H1 (cell line): ENCODE results near the gene DNAJC17. TPM values are rescaled to one million over a fixed set of nuclear protein-coding genes. Genes with fewer than 3 reads are reported as not detected.

Experiments
- CTCF ChIA-PET: fragments of 300-600 bp; sonication (Branson Sonifier 250); formaldehyde crosslinking; loops from one replicate; lab custom pipeline; 2021; ENCODE audit not compliant: partially characterized antibody; lab: Charles Lee
- POLR2A ChIA-PET: fragments of 300-600 bp; sonication (Branson Sonifier 250); formaldehyde crosslinking; loops from one replicate; lab custom pipeline; 2021; ENCODE audit warnings: inconsistent platforms; ENCODE audit not compliant: partially characterized antibody; lab: Charles Lee
- DNase-seq, 2 experiments: peaks; one replicate each; pipeline versions ENCODE4 v3.0.0 to v3.0.0-alpha.2; 2010 to 2022; ENCODE audit warnings: low spot score in 2 of 2, low read depth in 1 of 2, mixed read lengths in 1 of 2
- FAIRE-seq: peaks from 2 replicates; lab custom pipeline; 2011; peaks lifted over from hg19 to GRCh38; lab: Jason Lieb, UNC
- H2AFZ ChIP-seq: 2 replicates; pipeline ENCODE4 v1.8.1; 2012; ENCODE audit warnings: low read length, inconsistent platforms
- H2AK5ac ChIP-seq: 2 replicates; pipeline ENCODE4 v1.6.1; 2013; ENCODE audit warnings: low read depth, low read length
- H2BK120ac ChIP-seq: replicated peaks from 2 replicates; pipeline ENCODE3; 2013; ENCODE audit warnings: low read depth, low read length, inconsistent platforms
- H2BK12ac ChIP-seq: 2 replicates; pipeline ENCODE4 v1.6.1; 2013; ENCODE audit warnings: low read depth, low read length
- H2BK15ac ChIP-seq: 2 replicates; pipeline ENCODE4 v1.6.1; 2013; ENCODE audit warnings: low read length
- H2BK20ac ChIP-seq: 2 replicates; pipeline ENCODE4 v1.6.1; 2013; ENCODE audit warnings: low read length
- H2BK5ac ChIP-seq: 2 replicates; pipeline ENCODE4 v1.6.1; 2013; ENCODE audit warnings: low read depth, low read length
- H3K14ac ChIP-seq: 2 replicates; pipeline ENCODE4 v1.6.1; 2013; ENCODE audit warnings: inconsistent platforms; ENCODE audit not compliant: insufficient read length
- H3K18ac ChIP-seq: 2 replicates; pipeline ENCODE4 v1.6.1; 2013; ENCODE audit warnings: low read length; ENCODE audit errors: extremely low read depth
- H3K23ac ChIP-seq: 2 replicates; pipeline ENCODE4 v1.6.1; 2013; ENCODE audit warnings: inconsistent platforms; ENCODE audit not compliant: insufficient read length
- H3K23me2 ChIP-seq: 2 replicates; pipeline ENCODE4 v1.6.1; 2013; ENCODE audit warnings: low read depth, low read length
- H3K27ac ChIP-seq: 2 replicates; pipeline ENCODE4 v1.6.1; 2011; ENCODE audit warnings: low read depth, low read length, inconsistent platforms
- H3K27me3 ChIP-seq, 4 experiments: replicated peaks in 1 of 4; 1 replicate in 1 of 4; 2 replicates in 3 of 4; pipeline versions ENCODE4 v1.6.1 to v1.8.1; 2011 to 2013; ENCODE audit warnings: low read length in 3 of 4, mild to moderate bottlenecking in 3 of 4, inconsistent platforms in 2 of 4, mixed read lengths in 2 of 4, moderate library complexity in 1 of 4; ENCODE audit not compliant: control insufficient read depth in 3 of 4, insufficient read depth in 3 of 4; ENCODE audit errors: extremely low read depth in 1 of 4
- H3K36me3 ChIP-seq, 4 experiments: 2 replicates each; pipeline versions ENCODE4 v1.6.1 to v1.8.1; 2011 to 2013; ENCODE audit warnings: mild to moderate bottlenecking in 4 of 4, low read length in 3 of 4, moderate library complexity in 2 of 4, control low read depth in 1 of 4, inconsistent platforms in 1 of 4; ENCODE audit not compliant: insufficient read depth in 4 of 4, control insufficient read depth in 2 of 4
- H3K4ac ChIP-seq: replicated peaks from 2 replicates; pipeline ENCODE3; 2013; ENCODE audit warnings: low read length, low read depth, mixed read lengths, inconsistent platforms; ENCODE audit not compliant: insufficient read length
- H3K4me1 ChIP-seq, 4 experiments: replicated peaks in 1 of 4; 1 replicate in 1 of 4; 2 replicates in 3 of 4; pipeline versions ENCODE4 v1.6.1 to v1.8.1; 2011 to 2013; ENCODE audit warnings: low read length in 3 of 4, inconsistent platforms in 2 of 4, mixed read lengths in 1 of 4; ENCODE audit not compliant: insufficient read depth in 4 of 4, control insufficient read depth in 3 of 4
- H3K4me2 ChIP-seq, 2 experiments: 2 replicates each; pipeline versions ENCODE4 v1.6.1 to v1.8.1; 2011 to 2013; ENCODE audit warnings: low read depth in 2 of 2, low read length in 2 of 2, control low read depth in 1 of 2, inconsistent platforms in 1 of 2, mild to moderate bottlenecking in 1 of 2; ENCODE audit not compliant: insufficient read depth in 1 of 2
- H3K4me3 ChIP-seq, 4 experiments: fragments of 200-600, 300-600 bp in 1 of 4; sonication (generic), shearing (Covaris generic), sonication (Bioruptor Twin) in 1 of 4; 2 replicates each; pipeline versions ENCODE4 v1.5.1 to v1.8.1; 2011 to 2016; ENCODE audit warnings: low read length in 4 of 4, low read depth in 3 of 4, control low read depth in 2 of 4, inconsistent platforms in 2 of 4, mild to moderate bottlenecking in 2 of 4, mixed read lengths in 1 of 4, moderate library complexity in 1 of 4; ENCODE audit not compliant: insufficient read depth in 2 of 4; ENCODE audit errors: extremely low read depth in 1 of 4
- H3K56ac ChIP-seq: replicated peaks from 2 replicates; pipeline ENCODE3; 2013; ENCODE audit warnings: low read depth, mild to moderate bottlenecking, mixed read lengths, low read length, inconsistent platforms; ENCODE audit not compliant: insufficient read length
- H3K79me1 ChIP-seq: 2 replicates; pipeline ENCODE4 v1.6.1; 2013; ENCODE audit warnings: low read depth, low read length, control low read depth
- H3K79me2 ChIP-seq, 2 experiments: 2 replicates each; pipeline versions ENCODE4 v1.6.1 to v1.8.1; 2012 to 2013; ENCODE audit warnings: low read length in 2 of 2, mild to moderate bottlenecking in 2 of 2, inconsistent platforms in 1 of 2; ENCODE audit not compliant: insufficient read depth in 2 of 2, control insufficient read depth in 1 of 2
- H3K9ac ChIP-seq, 4 experiments: replicated peaks in 1 of 4; 1 replicate in 1 of 4; 2 replicates in 3 of 4; pipeline versions ENCODE4 v1.6.1 to v1.8.1; 2011 to 2013; ENCODE audit warnings: low read depth in 3 of 4, low read length in 3 of 4, control low read depth in 2 of 4, mild to moderate bottlenecking in 2 of 4, moderate library complexity in 2 of 4, inconsistent platforms in 1 of 4; ENCODE audit errors: extremely low read depth in 1 of 4
- H3K9me3 ChIP-seq, 2 experiments: 2 replicates each; pipeline versions ENCODE4 v1.6.1 to v1.8.1; 2012 to 2013; ENCODE audit warnings: mild to moderate bottlenecking in 2 of 2, moderate library complexity in 2 of 2, control low read depth in 1 of 2, inconsistent platforms in 1 of 2, low read depth in 1 of 2, low read length in 1 of 2, mixed read lengths in 1 of 2; ENCODE audit not compliant: insufficient read depth in 2 of 2
- H4K20me1 ChIP-seq, 2 experiments: replicated peaks in 1 of 2; 2 replicates each; pipeline versions ENCODE3 to v1.8.1; 2011 to 2013; ENCODE audit warnings: inconsistent platforms in 2 of 2, low read length in 2 of 2, mild to moderate bottlenecking in 1 of 2; ENCODE audit not compliant: insufficient read depth in 2 of 2, control insufficient read depth in 1 of 2
- H4K5ac ChIP-seq: 2 replicates; pipeline ENCODE4 v1.6.1; 2013; ENCODE audit warnings: low read length, low read depth, mixed read lengths, inconsistent platforms; ENCODE audit not compliant: insufficient read length
- H4K8ac ChIP-seq: 2 replicates; pipeline ENCODE4 v1.8.0; 2013; ENCODE audit warnings: mild to moderate bottlenecking, moderate library complexity, low read length, inconsistent platforms; ENCODE audit not compliant: insufficient read depth; ENCODE audit errors: extremely low read depth
- H4K91ac ChIP-seq: replicated peaks from 2 replicates; pipeline ENCODE3; 2013; ENCODE audit warnings: low read length, mixed read lengths, inconsistent platforms; ENCODE audit not compliant: insufficient read length
- CHD1 ChIP-seq: IDR thresholded peaks from 2 replicates; pipeline ENCODE4 v1.6.1; 2012; ENCODE audit warnings: low read depth, low read length, improper control_type of control experiment
- HDAC6 ChIP-seq: IDR thresholded peaks from one replicate; pipeline ENCODE4 v1.7.1; 2012; ENCODE audit warnings: low read depth, mild to moderate bottlenecking, inconsistent platforms, low read length, moderate library complexity
- SRF ChIP-seq: IDR thresholded peaks from 2 replicates; pipeline ENCODE4 v1.6.1; 2011; ENCODE audit warnings: mild to moderate bottlenecking, low read depth, low read length, moderate library complexity
- SUZ12 ChIP-seq: fragments of 200-600 bp; sonication (generic); IDR thresholded peaks from 2 replicates; pipeline ENCODE4 v1.6.1; 2012; ENCODE audit warnings: mild to moderate bottlenecking, inconsistent platforms, low read length, moderate library complexity, mixed read lengths
- TEAD4 ChIP-seq: IDR thresholded peaks from 2 replicates; pipeline ENCODE4 v1.6.1; 2012; ENCODE audit warnings: low read depth, low read length, inconsistent platforms, mixed read lengths
- WGBS, 2 experiments: shearing (Covaris generic) in 1 of 2; methylation state at CpG; one replicate each; pipeline versions ENCODE4 v1.1.6 to v1.1.7; 2013 to 2015; ENCODE audit warnings: low lambda C conversion rate in 2 of 2, mixed read lengths in 2 of 2, inconsistent platforms in 1 of 2, low coverage in 1 of 2, missing lambda C conversion rate in 1 of 2; ENCODE audit not compliant: insufficient replicate concordance in 2 of 2, insufficient coverage in 1 of 2, insufficient read length in 1 of 2; ENCODE audit errors: extremely low coverage in 1 of 2, missing lambda C conversion rate in 1 of 2; 5-methylcytosine and 5-hydroxymethylcytosine counted together
- polyA plus RNA-seq, 7 experiments: library from polyadenylated mRNA; depleted of rRNA in 3 of 7; stranded (reverse) in 5 of 7; unstranded in 2 of 7; fragments of >200 nt in 5 of 7; fragments of 200-250 nt in 2 of 7; gene quantifications; 1 replicate in 5 of 7; 2 replicates in 1 of 7; 4 replicates in 1 of 7; pipeline versions ENCODE4 v1.2.1 to v1.2.3, GENCODE V29; 2011 to 2013; ENCODE audit warnings: missing spikeins in 2 of 7, mixed read lengths in 2 of 7
- total RNA-seq: library from RNA; stranded (reverse); fragmentation: NEBNext Ultra II Directional; extraction: Animal tissue kit (Norgen Biotek cat#: 25700); gene quantifications from 2 replicates; pipeline ENCODE4 v1.2.1, GENCODE V29; 2021

DNAJC17 gene
- total and polyA plus RNA-seq, 2 of the 8 experiments (the other 6 are each of a cell fraction or from before 2014, with no cell fraction given): 39.5 to 45.4 TPM

DNA sequence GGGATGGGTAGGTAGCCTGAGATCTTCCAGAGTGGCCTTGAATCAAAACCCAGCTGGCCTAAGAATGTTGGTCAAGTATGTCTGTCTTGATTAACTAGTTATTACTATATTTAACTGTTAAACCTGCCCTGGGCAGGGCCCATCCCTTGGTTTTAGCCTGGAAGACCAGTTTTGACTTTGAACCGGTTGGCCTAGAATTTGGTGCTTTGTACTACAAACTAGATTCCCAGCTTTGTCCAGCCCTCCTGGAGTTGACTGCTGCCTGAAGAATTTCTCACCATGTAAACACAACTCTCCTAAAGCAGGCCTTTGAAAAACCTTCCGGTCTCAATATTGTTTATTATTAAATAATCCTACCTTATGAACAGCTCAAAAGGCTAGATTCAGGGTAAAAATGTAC, 21.5 kb downstream of the DNAJC17 start:
- no peak overlapping the region for H4K8ac ChIP-seq
- no peak overlapping the region for H3K14ac ChIP-seq
- no peak overlapping the region for H2BK15ac ChIP-seq
- H3K9ac ChIP-seq: no peak overlapping the region
- H2BK12ac ChIP-seq: peak overlapping the region; percentile 90; the same call in 1 of the 2 replicates
- H2AK5ac ChIP-seq: no peak overlapping the region; the same call in 1 of the 2 replicates
- no peak overlapping the region for H3K4ac ChIP-seq
- no peak overlapping the region for H3K4me2 ChIP-seq
- no peak overlapping the region for H3K23ac ChIP-seq
- no peaks in the 10 kb centered on the region for H3K27me3 ChIP-seq
- FAIRE-seq (no peak), DNase-seq (no peak)
- H4K20me1 ChIP-seq: peaks cover 2 to 7% of the 10 kb centered on the region in 2 experiments
- ChIA-PET CTCF (interaction anchor here (1.1 to 12.9 kb wide), 20 partner anchors 8 to 120 kb away, joined by 3 to 184 read pairs (median 6); partner anchors contain the start of genes C15orf62, GCHFR, RHOV and SPINT1), POLR2A (interaction anchor here (0.6 to 2.7 kb wide), 9 partner anchors 9 to 167 kb away, joined by 3 to 9 read pairs (median 4); partner anchors contain the start of genes C15orf62, CHAC1, DLL4 and DNAJC17)
- H4K91ac ChIP-seq: no peak overlapping the region
- peaks cover 19 to 38% (median 20%) of the 10 kb centered on the region in 4 experiments for H3K4me1 ChIP-seq
- no peak overlapping the region for H2BK120ac ChIP-seq
- H3K56ac ChIP-seq: no peak overlapping the region
- H2BK20ac ChIP-seq: no peak overlapping the region
- TF ChIP-seq TEAD4 (no peak), SRF (no peak), SUZ12 (no peak), HDAC6 (no peak), CHD1 (no peak)
- peaks cover 4% of the 10 kb centered on the region for H3K79me1 ChIP-seq
- no peaks in the 10 kb centered on the region for H3K36me3 ChIP-seq
- H3K27ac ChIP-seq: no peak overlapping the region; the same call in 1 of the 2 replicates
- no peak overlapping the region for H3K18ac ChIP-seq
- H3K79me2 ChIP-seq: peaks cover 0 to 14% of the 10 kb centered on the region in 2 experiments; a peak in 3 of 4 replicates
- no peak overlapping the region for H4K5ac ChIP-seq
- no peaks in the 10 kb centered on the region for H3K9me3 ChIP-seq
- no peak overlapping the region for H2BK5ac ChIP-seq
- WGBS, 2 experiments: 94% methylated on average over 2 of the region's 2 CpGs; no CpG with 5 or more reads in 1 of the 2 experiments
- no peak overlapping the region for H2AFZ ChIP-seq
- no peak overlapping the region for H3K4me3 ChIP-seq
- no peaks in the 10 kb centered on the region; the same call in 1 of the 2 replicates for H3K23me2 ChIP-seq
